HG02870 (cell line): ENCODE results near the gene IL17B.

Experiments
- ATAC-seq: cut with Tn5 transposase; IDR thresholded peaks from one replicate; pipeline ENCODE4 v1.9.1; 2021; ENCODE audit warnings: mild to moderate bottlenecking, moderate library complexity; ENCODE audit not compliant: unreplicated experiment

Gene IL17B, protein sequence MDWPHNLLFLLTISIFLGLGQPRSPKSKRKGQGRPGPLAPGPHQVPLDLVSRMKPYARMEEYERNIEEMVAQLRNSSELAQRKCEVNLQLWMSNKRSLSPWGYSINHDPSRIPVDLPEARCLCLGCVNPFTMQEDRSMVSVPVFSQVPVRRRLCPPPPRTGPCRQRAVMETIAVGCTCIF

DNA sequence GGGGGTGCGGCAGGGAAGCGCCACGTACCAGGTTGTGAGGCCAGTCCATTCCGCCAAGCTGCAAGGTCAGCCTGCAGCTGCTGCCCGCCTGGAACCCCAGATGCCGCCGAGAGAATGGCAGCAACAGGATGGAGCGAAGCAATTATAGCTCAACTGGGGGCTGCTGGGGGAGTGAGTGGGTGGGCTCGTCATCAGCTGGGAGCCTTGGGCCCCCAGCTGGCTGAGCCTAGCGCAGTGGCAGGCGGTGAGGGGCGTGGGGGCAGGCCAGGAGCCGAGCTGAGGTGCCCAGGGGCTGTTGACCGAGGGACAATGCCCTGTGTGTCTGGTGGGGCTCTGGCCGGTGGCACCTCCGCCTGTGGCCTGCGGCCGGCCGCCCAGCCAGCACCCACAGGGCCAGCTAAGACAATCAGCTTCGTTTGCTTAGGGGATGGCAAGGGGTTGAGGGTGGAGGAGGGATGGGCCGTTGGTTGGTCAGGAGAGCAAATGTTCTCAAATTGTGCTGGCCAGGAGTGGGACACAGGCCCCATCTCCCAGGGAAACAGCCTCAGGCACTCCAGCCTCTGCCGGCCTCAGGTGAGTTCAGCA is at the start of gene IL17B:
Gene IL17B, minus strand, starts transcription at position 116 of the 585 bp plus-strand sequence. Its CDS starts 67 bp downstream, at position 49.
- no peak for ATAC-seq

DNA sequence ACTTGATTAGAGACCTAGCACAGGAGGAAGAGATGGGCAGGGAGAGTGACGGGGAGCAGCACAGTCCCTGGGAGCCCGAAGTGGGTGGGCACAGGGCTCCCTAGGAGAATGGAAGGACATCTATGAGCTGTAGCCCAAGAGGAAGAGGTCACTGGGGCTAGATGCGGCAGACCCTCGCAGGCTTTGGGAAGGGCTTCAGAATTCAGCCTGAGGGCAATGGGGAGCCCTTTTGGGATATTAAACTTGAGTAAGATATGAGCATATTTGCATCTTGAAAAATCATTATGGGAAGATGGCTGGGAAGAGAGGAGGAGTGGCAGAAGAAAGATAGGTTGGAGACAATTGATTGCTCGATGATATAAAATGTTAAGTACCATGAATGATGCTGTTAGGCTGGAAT is 48.9 kb upstream of the IL17B start:
- no peak for ATAC-seq

DNA sequence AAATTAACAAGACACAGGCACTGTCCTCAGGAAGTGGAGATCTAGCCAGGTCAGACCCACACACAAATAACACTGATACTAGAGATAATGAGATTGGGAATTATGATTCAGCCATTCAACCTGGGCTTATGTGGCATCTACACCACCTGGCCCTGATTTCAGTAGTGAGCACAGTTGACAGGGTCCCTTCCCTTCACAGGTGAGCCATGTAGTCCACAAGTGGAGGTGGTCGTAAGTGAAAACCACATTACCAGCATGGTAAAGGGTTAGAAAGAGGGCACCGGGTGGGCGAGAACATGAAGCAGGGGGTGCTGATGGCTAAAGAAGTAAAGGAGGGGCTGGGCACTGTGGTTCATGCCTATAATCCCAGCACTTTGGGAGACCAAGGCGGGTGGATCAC is 48.3 kb upstream of the IL17B start:
- no peak for ATAC-seq

DNA sequence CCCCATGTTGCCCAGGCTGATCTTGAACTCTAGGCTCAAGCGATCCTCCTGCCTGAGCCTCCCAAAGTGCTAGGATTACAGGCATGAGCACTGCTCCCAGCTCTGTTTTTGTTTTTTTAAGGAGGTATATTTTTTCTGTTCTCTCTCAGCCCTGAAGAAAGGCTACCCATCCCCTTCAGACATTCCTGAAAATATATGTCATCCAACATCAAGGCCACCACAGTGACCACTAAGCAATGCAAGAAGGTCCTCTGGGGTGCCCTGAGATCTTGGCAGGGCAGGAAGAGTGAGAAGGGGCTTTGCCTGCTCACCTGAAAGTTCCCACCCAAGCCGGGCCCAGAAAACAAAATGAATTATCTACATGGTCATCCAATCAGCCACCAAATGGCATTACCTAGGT is 47.8 kb upstream of the IL17B start:
- ATAC-seq: no peak

DNA sequence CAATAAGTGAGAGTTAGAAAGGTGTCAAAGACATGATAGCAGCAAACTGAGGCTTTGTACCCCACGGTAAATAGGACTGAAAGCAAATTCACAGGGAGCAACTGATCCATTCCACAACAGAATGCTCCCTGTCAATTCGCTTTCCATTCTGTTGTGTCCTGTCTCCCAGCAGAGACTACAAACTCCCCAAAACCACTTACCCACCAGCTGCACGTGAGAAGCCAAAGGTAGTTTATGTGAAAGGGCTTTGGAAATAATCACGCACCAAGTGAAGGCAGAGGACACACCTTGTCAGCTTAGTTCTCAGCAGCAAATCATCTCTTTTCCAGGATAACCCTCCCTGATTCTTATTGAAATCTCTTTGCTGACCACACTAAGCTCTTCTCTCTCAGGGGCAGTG is 46.6 kb upstream of the IL17B start:
- no peak for ATAC-seq

DNA sequence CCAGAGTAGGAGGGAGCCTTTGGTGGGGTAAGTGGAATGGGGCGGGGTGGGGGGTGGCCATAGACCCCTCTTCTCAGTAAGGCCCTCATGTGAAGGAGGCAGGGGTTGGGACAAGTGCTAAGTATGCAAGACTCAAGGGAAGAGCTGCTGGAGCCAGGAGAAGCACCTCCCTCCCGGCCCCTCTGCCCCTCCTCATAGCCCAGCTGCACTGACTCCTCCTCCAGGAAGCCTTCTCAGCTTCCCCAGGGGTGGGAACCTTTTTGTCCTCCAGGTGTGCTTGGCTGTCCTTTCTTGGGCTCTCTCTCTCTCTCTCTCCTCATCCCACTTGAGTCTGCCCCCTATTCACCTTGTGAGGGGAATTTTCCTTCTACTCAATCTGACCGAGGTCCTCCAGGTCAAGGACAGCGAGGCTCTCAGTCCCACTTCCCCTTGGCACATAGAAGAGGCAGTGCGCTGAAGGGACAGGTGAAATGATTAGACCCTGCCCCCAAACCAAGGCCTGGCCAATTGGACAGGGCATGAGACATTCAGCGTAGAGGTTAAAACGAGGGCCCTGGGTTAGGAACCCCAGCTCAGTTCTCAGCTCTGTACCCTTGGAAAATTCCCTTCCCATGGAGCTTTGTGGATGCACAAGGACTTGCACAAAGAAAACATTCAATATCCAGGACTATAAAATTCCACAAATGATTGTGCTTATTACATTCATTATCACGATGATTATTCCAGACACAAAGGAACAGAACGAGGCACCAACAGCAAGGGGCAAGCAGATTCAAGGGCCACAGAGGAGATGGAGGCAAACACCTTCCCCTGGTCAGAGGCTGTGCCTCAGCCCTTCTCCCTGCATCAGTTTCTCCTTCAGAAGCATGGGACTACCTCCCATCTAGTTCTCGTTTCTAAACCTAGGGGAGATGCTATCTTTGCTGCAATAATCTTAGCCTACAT is 45.6 kb upstream of the IL17B start:
- ATAC-seq: no peak

DNA sequence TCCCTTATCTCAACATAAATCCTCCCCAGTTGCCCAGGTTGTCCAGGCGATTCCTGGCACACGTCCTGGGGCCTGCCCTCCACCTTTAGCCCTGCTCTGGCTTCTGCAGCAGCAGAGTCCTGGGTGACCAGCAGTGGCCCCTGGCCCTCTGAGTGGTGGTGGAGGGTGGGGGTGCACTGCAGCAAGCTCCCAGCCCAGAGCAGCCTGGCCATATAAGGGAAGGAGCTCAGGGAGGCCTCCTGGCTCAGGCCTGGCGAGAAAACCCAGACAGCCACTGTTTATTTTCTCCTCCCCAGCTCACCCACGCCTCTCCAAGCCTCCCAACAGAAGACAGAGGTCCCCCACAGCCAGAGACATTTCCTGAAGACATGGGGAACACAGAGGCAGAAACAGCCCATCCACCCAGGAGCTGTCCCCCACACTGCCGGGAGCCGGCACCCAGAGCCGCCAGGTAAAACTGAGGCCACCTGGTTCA is 44.7 kb upstream of the IL17B start:
- ATAC-seq: no peak

DNA sequence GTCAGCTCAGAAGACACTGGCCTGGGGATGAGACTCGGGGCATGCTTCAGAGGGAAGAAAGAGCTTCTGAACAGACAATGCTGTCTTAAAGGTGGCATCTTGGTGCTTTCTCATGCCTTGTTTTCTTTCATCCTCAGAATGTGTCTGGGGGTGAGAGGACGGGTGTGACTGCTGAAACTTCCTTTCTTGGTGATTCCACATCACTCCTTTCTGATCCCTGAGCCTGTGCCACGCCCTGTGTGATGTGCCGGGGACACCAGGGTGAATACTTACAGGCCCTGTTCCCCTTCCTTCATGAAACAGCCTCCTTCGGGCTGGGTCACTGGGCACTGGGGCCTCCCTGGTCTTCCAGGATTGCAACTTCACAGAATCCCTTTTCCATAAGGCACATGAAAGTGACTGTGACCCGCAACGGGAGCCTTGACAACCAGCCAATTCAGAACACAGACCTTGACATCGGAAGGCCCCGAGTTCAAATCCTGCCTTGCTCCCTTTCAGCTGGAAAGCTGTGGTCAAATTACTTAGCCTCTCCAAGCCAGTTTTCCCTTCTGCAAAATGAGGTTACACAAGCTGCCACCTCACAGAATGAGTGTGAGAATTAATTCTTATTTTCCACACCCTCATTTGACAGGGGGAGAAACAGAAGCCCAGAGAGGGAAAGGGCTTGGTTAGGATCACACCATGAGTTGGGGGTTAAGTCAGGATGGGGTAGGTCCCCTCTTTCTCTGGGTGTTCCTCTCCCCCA is 44.1 kb upstream of the IL17B start:
- no peak for ATAC-seq

DNA sequence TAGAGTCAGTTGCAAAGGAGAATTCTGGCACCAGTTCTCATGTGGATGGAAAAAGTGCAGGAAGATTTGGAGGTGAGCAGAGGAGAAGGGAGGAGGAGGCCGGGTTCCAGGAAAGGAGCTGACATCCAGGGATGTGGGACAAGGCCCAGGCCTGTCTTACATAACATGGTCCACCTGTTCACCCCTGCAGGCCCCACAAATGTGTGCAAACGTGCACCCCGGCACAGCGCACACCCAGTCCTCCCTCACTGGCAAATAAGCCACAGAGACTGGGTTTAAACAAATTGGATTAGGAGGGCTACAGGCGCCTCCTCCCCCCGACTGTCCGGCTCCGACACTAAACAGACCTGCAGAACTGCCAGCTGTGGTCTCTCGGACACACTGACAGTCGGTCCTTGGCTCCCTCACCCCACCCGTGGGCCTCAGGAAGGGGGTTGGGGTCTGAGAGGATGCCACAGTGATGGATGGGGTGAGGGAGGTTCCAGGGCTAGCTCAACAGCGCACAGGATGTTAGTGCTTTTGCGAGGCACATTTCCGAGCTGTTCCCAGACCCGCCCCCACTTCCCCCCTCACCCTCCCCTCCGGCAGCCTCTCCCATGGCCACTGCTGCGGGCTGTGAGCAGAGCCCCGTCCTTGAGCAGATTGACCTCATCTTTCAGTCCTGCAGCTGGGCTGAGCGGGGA is 43.4 kb upstream of the IL17B start:
- ATAC-seq: no peak

DNA sequence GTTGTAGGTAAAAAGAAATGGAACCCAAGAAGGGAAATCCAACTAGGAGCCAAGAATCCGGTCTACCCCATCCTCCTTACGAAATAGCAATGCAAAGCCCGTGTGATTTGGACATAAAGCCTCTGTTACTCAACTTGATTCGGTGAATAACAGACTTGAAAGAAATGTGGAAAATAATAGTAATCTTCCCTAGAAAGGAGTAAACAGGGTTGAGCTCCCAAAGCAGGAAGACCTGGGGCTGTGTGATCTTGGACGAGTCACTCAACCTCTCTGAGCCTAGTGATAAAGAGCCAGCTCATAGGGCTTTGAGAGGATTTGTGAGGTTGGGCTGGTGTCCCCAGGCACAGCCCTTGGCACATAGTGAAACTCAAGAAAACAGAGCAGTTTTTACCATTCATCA is 42.7 kb upstream of the IL17B start:
- ATAC-seq: no peak

DNA sequence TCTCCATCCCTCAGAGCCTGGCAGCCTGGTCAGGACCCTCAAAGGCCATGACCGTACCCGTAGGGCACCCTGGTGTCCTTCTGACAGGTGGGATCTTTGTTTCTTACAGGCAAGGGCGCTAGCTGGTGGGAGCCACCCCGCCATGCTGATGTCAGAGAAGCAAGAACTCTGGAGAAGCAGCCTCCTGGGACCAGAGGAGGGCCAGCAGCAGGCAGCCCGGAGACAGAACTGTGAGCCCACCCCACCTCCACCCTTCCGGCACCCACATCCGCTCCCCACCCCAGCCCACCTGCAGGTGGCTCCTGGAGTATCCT is 42.2 kb upstream of the IL17B start:
- ATAC-seq: no peak

DNA sequence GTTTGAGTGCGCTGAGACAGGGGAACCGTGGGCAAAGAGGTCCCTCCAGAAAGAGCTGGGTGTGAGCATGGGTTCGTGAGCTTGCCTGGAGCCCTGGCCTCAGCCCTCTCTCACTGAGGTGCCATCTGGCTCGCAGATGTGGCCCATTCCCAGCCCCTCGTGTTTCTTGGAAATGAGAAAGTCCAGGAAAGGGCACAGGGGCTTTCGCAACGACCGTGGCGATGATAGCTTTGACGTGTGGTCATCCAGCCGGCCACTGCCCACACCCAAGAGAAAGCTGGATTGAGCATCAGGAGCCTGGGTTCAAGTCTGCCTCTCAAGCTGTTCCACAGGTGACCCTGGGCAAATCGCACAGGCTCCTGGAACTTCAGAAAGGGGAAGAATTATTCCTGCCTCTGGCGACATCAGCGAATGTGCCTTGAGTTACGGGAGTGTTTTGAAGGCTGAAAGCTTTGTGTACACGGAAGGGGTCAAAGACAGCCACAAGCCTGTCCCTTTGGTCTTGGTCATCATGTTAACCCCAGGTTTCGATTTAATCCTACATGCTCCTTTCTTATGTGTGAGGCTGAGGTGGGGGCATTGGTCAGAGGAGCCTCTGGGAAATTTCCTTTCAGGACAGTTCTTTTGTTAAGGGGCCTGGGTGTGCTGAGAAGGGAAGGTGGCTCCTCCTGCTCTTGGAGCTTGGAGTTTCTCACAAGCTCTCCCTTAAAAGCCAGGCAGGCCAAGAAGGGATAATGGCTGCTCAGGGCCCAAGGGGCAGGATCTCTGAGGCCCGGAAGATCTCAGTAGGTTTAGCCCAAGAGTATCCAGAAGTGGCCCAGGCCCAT is 41.7 kb upstream of the IL17B start:
- no peak for ATAC-seq

DNA sequence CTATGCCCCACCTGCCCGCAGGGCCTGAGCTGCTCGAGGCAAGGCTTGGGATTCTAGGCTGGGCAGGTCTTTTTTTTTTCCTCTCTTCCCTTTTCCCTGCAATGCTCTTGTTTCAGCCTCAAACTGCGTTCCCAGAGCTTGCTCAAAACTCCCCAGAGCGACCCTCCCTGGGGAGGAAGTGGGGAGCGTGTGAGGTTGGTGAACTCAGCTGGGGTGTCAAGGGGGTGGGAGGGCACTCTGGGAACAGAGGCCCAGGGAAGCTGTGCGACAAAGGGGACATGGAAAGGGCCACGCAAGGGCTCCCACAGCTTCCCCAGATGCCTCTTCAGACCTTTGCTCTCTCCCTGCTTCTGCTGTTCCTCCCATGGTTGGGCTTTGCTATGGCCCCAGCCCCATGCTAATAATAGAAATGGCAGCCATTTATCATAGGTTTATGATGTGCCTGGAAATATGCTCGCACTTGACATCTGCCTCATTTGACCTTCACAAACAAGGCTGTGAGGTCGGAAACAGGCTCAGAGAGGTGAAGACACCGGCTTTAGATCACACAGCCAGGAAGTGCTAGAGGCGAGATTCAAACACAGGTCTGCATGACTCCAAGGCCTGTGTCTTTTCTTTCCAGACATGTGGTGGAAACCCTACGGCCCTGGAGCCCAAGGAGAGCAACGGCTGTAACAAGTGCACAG is 40.9 kb upstream of the IL17B start:
- no peak for ATAC-seq

DNA sequence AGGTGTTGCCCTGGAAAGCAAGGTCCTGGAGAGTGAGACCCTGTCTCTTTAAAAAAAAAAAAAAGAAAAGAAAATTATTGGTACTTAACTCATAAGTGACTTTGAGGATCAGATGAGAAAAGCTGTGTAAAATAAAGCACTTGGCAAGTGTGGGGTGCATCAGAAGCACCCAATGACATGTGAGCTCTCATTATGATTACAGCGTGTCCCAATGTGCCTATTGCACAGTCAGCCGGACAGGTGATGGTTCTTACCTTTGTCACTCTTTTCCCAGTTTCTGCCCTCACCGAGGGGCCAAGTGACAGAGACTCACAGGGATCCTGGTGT is 40.4 kb upstream of the IL17B start:
- no peak for ATAC-seq

DNA sequence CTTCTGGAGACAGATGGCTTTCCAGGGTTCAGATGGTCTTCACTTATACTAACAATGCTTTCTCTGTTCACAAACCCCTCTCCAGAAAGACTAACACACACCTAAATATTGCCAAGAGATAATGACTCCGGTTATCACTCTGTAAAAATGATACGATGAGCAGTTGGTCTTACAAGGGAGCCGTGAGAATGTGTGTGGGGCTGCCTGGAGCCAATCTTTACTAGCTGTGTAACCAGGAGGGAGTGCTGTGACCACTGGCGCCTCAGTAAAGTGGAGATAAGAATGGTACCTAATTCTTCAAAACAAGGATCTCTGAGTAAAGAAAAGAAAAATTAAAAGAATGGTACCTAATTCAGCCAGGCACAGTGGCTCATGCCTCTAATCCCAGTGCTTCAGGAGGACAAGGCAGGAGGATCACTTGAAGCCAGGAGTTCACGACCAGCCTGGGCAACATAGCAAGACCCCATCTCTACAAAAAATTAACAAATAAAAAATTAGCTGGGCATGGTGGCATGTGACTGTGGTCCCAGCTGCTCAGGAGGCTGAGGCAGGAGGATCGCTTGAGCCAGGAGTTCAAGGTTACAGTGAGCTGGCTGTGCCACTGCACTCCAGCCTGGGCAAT is 39.9 kb upstream of the IL17B start:
- ATAC-seq: no peak

DNA sequence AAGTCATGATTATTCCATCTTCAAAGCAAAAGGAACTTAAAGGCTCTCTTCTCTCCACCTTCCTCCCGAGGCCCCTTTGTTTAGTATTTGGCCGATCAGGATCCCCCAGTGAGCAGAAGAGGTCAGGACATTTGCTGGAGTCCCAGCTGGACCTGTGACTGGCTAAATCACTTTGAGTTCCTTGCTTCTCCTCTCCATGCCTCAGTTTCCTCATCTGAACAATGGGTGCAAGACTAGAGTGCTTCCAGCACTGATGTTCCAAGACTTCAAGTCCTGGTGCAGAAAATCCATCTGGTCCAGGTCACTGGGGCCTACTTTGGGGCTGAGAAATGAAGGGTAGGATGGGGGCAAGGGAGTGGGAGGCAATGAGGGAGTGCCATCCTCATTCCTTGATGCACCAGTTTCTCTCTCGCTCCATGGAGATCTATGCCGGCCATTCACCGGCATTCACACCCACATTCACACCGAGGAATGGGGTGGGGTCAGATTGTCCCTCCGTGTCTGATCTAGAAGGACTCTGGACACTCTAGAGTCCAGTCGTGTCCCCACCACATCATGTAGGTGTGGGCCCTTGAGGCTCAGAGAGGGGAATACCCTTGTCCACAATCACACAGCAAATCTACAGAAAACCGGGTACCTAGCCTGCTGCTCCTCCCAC is 38.7 kb upstream of the IL17B start:
- ATAC-seq: no peak

DNA sequence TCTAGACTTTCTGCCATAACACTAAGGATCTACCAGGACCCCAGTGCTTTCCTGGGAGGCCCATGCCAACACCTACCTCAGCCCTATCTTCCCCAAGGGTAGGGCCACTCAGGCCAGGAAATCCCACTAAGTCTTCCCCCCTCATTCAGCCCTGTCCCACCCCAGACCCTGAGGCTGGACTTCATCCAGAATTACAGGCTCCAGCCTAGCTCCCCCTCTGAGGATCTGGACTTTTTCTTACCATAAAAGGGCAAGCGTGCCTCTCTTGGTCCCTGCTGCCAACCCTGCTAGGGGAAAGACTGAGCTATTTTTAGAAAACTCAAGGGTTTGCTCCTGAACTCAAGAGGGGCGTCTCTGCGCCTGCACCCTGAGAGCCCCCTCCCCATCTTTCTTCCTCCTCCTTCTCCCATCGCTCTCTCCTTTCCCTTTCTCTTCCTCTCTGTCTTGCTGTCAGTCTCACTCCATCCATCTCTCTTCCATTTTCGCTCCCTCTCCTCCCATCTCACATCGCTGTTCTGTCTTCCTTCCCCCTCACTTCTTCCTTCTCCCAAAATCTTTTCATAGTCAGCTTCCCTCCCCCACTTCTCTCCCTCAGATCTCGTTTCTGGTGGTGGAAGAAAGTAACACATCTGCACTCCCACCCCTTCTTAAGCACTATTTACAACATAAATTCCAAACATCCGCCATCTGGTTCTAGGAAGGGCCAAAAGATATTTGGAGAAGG is 38.1 kb upstream of the IL17B start:
- no peak for ATAC-seq
